MG63 (cell line): ENCODE measurements around the gene PCSK7. TPM values are rescaled to one million over a fixed set of nuclear protein-coding genes. Genes with fewer than 3 reads are reported as not detected.
"Not testable (repeated sequence)": the region's sequence is repeated elsewhere in the genome, so short reads cannot be mapped to it uniquely, and the experiment has no call there.

Source experiments
- DNase-seq: peaks from one replicate; pipeline ENCODE4 v3.0.0-alpha.2; 2020
- H3K27me3 ChIP-seq: fragments of 250-450 bp; sonication (Bioruptor Pico); 2 replicates; pipeline ENCODE4 v1.5.1; 2020; ENCODE audit warnings: mild to moderate bottlenecking, moderate library complexity
- H3K36me3 ChIP-seq: fragments of 250-450 bp; sonication (Bioruptor Pico); 2 replicates; pipeline ENCODE4 v1.5.1; 2020; ENCODE audit warnings: mild to moderate bottlenecking, moderate library complexity
- H3K4me3 ChIP-seq: fragments of 250-450 bp; sonication (Bioruptor Pico); 2 replicates; pipeline ENCODE4 v1.5.1; 2020; ENCODE audit warnings: mild to moderate bottlenecking, moderate library complexity
- H3K9me3 ChIP-seq: fragments of 250-450 bp; sonication (Bioruptor Pico); 2 replicates; pipeline ENCODE4 v1.5.1; 2020; ENCODE audit warnings: mild to moderate bottlenecking, moderate library complexity
- total RNA-seq: library from RNA; depleted of rRNA; stranded (reverse); fragments of >200 nt; shearing (Covaris generic); gene quantifications from 2 replicates; pipeline ENCODE4 v1.2.3, GENCODE V29; 2014; ENCODE audit warnings: low replicate concordance; rRNA removed

The PCSK7 gene, protein sequence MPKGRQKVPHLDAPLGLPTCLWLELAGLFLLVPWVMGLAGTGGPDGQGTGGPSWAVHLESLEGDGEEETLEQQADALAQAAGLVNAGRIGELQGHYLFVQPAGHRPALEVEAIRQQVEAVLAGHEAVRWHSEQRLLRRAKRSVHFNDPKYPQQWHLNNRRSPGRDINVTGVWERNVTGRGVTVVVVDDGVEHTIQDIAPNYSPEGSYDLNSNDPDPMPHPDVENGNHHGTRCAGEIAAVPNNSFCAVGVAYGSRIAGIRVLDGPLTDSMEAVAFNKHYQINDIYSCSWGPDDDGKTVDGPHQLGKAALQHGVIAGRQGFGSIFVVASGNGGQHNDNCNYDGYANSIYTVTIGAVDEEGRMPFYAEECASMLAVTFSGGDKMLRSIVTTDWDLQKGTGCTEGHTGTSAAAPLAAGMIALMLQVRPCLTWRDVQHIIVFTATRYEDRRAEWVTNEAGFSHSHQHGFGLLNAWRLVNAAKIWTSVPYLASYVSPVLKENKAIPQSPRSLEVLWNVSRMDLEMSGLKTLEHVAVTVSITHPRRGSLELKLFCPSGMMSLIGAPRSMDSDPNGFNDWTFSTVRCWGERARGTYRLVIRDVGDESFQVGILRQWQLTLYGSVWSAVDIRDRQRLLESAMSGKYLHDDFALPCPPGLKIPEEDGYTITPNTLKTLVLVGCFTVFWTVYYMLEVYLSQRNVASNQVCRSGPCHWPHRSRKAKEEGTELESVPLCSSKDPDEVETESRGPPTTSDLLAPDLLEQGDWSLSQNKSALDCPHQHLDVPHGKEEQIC
- total RNA-seq: 24.9 and 26.7 TPM in 2 replicates

DNA sequence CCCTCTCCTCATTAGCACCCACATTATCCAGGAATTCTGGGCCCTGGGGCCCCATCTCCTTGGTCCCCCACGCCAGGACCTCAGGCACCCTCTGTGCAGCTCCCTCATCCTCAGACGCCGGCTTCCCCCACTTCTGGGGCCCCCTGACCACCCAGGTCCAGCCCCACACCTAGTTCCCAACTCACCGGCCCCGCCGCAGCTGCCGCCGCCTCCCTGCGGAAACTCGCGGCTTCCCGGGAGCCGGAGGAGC, at the start of gene PCSK7:
TSS of gene PCSK7 (minus strand) at position 232 of the 250 bp plus-strand sequence. CDS start 2,229 bp downstream, outside the sequence.
- Histone ChIP-seq H3K36me3 (peaks cover 30% of the 10 kb centered on the region), H3K9me3 (no peaks in the 10 kb centered on the region), H3K27me3 (no peaks in the 10 kb centered on the region), H3K4me3 (peak within 1 kb of the TSS; percentile 94)
- DNase-seq: no peak

DNA sequence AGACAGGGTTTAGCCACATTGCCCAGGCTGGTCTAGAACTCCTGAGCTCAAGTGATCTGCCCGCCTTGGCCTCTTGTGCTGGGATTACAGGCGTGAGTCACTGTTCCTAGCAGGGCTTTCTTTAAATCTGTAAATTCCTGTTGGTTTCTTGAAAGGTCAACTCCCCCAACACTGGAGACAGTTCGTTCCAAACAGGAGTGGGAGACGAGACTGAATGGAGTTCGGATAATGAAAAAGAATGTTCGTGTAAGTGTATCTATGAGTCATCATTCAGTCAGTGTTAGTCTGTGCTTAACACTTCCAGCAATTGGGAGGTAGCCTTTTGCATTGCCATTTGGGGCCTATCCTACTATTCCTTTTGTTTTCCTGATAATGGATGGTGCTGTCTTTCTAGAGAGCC, 49.3 kb upstream of the PCSK7 start:
- Histone ChIP-seq H3K4me3 (no peak overlapping the region), H3K9me3 (no peaks in the 10 kb centered on the region), H3K36me3 (peaks cover 32% of the 10 kb centered on the region), H3K27me3 (no peaks in the 10 kb centered on the region)
- DNase-seq: peak; percentile 75

DNA sequence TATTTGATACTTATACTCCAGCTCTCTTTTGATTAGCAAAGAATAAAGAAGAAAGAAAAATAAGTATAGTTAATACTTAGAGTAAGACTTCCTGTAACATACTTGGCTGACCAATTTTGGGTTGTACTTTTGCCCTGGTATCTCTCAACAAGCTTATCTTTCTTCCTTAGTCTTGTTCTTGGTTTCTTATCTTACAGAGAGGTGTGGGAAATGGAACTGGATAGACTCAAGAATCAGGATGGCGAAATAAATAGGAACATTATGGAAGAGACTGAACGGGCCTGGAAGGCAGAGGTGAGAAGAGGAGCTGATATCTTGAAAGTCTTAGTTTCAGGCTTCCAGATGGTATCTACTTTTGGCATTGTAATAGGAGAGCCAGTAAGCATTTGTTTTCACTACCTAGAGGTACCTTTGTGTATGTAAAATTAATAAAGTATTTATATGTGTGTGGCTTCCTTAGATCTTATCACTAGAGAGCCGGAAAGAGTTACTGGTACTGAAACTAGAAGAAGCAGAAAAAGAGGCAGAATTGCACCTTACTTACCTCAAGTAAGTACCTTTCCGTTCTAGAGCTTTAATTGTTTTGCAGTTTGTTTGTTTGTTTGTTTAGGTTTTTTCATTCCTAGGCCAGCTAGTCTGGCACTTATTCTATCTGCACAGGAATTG, 48.0 kb upstream of the PCSK7 start:
- DNase-seq: no peak
- Histone ChIP-seq H3K27me3 (no peaks in the 10 kb centered on the region), H3K9me3 (no peaks in the 10 kb centered on the region), H3K4me3 (no peak overlapping the region), H3K36me3 (peaks cover 30% of the 10 kb centered on the region)

DNA sequence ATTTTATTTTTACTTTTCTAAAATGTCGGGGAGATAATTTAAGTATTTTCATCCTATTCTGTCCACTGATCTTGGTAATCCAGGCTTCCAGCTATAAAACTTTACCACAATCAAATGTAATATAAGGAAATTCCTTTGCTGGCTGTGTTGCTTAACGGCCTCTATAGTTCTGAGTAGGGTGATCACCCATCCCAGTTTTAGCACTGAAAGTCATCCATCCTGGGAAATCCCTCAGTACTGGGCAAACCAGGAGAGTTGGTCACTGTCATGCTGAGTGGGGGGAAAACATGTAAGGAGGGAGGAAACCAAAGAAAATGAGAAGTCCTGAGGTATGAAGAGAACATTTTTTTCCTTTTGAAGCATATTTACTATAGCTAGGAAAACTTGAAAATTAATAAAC, 46.5 kb upstream of the PCSK7 start:
- no peak for DNase-seq
- Histone ChIP-seq H3K9me3 (peaks cover 3% of the 10 kb centered on the region), H3K36me3 (peaks cover 33% of the 10 kb centered on the region), H3K27me3 (no peaks in the 10 kb centered on the region), H3K4me3 (no peak overlapping the region)

DNA sequence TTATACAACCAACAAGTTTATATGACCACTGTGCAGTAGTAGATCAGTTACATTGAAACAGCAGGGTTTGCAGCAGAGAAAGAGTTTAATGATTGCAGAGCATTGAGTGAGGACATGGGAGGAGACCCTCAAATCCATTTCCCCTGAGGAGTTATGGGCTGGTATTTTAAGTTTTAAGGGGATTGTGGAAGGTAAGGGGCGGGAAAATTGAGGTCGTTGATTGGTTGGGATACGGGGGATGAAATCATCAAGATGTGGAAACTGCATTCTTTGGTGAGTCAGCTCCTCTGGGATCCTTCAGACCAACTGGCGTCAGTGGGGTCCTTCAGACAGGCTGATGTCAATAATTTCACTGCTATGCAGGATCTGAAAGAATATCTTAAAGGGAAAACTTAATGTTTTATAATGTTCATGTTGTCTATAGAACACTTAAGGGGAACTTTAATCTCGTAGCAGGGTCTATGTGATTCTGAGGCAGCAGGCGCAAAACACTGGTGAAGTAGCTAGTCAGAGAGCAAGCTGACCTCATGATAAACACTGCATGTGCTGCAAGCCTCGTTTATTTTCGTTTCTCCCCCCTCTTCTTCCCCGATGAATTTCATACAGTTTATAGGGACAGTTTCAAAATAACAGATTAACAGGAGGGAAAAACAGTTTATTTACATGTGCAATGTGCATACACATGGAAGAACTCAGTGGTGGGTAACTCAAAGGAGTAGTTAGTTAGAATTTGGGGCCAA, 41.8 kb upstream of the PCSK7 start:
- Histone ChIP-seq H3K4me3 (no peak overlapping the region), H3K36me3 (peaks cover 15% of the 10 kb centered on the region), H3K9me3 (peaks cover 6% of the 10 kb centered on the region), H3K27me3 (no peaks in the 10 kb centered on the region)
- DNase-seq: no peak

DNA sequence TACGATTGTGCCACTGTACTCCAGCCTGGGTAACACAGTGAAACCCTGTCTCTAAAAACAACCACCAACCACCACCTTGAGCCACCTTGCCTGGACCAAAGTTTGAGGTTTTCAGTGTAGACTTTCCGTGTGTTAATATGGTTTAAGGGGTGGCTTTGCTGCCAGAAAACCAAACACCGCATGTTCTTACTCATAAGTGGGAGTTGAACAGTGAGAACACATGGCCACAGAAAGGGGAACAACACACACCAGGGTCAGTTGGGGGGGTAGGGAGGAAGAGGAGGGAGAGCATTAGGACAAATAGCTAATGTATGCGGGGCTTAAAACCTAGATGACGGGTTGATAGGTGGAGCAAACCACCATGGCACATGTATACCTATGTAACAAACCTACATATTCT, 40.3 kb upstream of the PCSK7 start:
- peaks cover 15% of the 10 kb centered on the region for H3K36me3 ChIP-seq
- not testable (repeated sequence) for DNase-seq, H3K27me3 ChIP-seq, H3K4me3 ChIP-seq, H3K9me3 ChIP-seq

DNA sequence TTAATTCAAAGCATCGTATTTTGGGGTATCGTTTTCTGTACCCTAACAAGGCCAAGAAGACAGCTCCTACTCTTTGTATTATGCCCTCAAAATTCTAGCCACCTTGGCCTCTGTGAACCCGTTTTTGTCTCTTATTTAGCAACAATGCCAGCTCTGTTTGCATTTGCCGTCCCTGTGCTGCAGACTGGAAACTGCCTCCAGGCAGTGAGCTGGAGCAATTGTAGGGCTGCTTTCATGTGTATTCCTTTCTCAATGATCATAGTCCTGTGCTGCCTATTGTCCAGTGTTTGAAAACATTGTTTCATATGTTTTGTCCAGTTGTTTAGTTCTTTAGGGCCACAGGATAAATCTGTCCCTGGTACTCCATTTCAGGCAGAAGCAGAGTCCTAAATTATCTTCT, 39.3 kb upstream of the PCSK7 start:
- Histone ChIP-seq H3K36me3 (peaks cover 15% of the 10 kb centered on the region), H3K4me3 (no peak overlapping the region), H3K9me3 (peaks cover 6% of the 10 kb centered on the region), H3K27me3 (no peaks in the 10 kb centered on the region)
- no peak for DNase-seq

DNA sequence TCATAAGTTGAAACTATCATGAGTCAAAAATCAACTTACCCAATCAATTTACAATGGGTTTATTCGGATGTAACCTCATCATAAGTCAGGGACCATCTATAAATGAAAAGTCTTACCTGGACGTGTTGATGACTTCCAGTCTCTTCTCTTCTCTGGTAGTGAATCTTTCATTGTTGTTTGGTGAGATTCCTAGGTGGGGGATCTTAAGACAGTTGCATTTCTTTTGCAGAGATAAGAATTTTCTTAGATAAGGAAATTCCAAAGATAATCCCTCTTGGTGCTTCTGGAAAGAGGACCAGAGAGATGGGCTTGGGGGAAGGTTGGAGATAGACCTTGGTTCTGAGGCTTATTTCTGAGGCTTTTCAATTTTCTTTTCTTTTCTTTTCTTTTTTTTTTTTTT, 38.0 kb upstream of the PCSK7 start:
- DNase-seq: no peak
- H3K27me3 ChIP-seq: no peaks in the 10 kb centered on the region
- H3K9me3 ChIP-seq: peaks cover 6% of the 10 kb centered on the region
- peaks cover 17% of the 10 kb centered on the region for H3K36me3 ChIP-seq
- H3K4me3 ChIP-seq: no peak overlapping the region

DNA sequence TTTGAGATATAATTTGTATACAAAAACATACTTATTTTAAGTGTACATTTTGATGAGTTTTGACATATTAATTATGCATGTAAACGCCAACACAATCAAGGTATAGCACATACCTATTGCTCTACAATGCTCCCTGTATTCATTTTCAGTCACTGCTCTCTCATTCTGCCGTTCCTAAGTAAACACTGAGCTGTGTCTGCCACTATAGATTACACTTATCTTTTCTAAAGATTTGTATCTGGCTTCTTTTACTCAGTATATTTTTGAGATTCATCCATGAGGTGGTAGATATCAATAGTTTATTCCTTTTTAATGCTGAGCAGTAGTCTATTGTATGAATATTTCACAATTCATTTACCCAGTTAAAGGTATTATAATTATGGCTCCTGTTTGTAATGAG, 33.9 kb upstream of the PCSK7 start:
- Histone ChIP-seq H3K36me3 (peaks cover 29% of the 10 kb centered on the region), H3K27me3 (no peaks in the 10 kb centered on the region), H3K9me3 (no peaks in the 10 kb centered on the region; the same call in 1 of the 2 replicates), H3K4me3 (no peak overlapping the region)
- no peak for DNase-seq

DNA sequence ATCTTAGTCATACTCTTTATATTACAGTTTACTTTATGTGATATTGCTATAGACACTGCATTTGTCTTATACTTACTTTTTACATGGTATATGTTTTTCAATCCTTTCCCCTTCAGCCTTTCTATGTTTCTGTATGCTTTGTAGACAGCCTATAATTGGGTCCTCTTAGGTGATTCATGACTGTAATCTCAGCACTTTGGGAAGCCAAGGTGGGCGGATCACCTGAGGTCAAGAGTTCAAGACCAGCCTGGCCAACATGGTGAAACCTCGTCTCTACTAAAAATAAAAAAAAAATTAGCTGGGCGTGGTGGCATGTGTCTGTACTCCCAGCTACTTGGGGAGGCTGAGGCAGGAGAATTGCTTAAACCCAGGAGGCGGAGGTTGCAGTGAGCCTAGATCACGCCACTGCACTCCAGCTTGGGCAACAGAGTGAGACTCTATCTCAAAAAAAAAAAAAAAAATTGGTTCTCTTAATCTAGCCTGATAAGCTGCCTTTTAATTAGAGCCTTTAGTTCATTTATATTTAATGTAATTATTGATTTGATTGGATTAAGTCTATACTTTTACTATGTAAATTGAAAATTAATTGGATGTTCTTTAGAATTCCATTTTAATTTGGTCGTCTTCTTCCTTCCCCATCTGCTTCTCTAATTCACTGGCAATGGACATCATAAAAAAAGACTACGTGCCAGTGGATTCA, 32.9 kb upstream of the PCSK7 start:
- not testable (repeated sequence) for H3K4me3 ChIP-seq, DNase-seq
- peaks cover 29% of the 10 kb centered on the region for H3K36me3 ChIP-seq

DNA sequence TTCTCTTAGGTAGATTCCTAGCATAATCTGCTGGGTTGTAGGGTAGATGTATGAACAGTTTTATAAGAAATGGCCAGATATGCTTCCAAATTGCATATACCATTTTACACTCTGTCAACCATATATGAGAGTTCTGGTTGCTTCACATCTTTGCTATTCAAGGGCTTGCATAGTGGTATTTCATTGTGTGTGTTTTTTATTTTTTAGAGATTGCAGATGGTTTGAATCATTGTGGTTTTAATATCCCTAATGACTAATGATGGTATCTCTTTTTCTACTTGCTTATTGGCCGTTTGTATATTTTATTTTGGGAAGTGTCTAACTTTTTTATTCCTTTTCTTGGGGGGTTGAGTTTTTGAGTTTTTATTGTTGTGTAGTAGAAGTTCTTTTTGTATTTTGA, 27.5 kb upstream of the PCSK7 start:
- no peak for DNase-seq
- Histone ChIP-seq H3K4me3 (no peak overlapping the region), H3K9me3 (no peaks in the 10 kb centered on the region), H3K36me3 (peaks cover 28% of the 10 kb centered on the region), H3K27me3 (no peaks in the 10 kb centered on the region)

More for the DNA sequence above, 32.9 kb upstream of the PCSK7 start:
- H3K9me3 ChIP-seq, H3K27me3 ChIP-seq: not testable (repeated sequence)

DNA sequence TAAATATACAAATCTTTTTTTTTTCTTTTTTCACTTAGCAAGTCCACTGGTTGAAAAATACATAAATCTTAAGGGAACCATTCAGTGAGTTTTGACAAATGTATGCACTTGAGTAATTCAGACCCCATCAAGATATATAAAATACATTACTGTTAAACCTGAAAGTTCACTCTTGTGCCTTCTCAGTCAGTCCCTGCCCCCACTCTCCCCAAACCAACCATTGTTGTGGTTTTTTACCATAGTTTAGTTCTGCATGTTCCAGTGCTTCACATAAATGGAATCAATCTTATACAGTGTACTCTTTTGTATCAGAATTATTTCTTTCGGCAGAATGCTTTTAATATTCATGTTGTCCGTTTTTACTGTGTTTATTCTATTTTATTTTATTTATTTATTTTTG, 26.7 kb upstream of the PCSK7 start:
- no peak for DNase-seq
- no peaks in the 10 kb centered on the region for H3K27me3 ChIP-seq
- H3K36me3 ChIP-seq: peaks cover 25% of the 10 kb centered on the region
- no peaks in the 10 kb centered on the region for H3K9me3 ChIP-seq
- no peak overlapping the region for H3K4me3 ChIP-seq

DNA sequence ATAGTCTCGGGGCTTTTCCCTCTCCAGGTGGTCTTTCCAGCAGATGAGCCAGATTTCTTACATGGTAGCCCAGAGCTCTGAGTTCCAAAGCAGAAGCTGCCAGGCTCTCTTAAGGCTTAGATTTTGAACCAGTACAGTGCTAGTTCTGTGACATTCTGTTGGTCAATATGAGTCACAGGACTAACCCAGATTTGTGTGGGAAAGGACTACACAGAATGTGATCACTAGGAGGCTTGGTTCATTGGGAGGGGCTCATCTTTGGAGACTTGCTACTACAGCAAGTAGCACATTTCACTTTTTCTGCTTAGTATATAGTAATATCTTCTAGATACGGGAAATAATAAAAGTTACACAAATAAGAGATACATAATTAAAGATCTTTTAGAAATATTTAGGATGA, 24.7 kb upstream of the PCSK7 start:
- no peaks in the 10 kb centered on the region for H3K9me3 ChIP-seq
- no peak for DNase-seq
- H3K36me3 ChIP-seq: peaks cover 18% of the 10 kb centered on the region
- no peak overlapping the region for H3K4me3 ChIP-seq
- no peaks in the 10 kb centered on the region for H3K27me3 ChIP-seq

DNA sequence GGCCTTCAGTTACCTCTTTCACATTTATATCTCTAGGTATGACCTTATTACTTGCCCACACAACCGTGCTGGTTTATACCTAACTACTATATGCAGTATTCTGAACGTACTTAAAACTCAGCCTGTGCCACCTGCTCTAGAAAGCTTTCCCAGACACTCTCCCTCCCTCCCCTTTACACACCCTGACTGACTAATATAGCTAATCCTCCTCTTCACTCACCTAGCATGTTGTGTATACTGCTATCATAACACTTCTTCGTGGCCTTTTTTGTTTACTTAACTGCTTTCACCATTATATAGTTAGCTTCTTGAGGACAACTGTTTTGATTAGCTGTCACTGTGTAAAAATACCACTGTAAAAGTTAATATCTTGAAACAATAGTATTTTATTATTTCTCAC, 24.1 kb upstream of the PCSK7 start:
- Histone ChIP-seq H3K36me3 (peaks cover 12% of the 10 kb centered on the region), H3K27me3 (no peaks in the 10 kb centered on the region)
- DNase-seq: no peak

DNA sequence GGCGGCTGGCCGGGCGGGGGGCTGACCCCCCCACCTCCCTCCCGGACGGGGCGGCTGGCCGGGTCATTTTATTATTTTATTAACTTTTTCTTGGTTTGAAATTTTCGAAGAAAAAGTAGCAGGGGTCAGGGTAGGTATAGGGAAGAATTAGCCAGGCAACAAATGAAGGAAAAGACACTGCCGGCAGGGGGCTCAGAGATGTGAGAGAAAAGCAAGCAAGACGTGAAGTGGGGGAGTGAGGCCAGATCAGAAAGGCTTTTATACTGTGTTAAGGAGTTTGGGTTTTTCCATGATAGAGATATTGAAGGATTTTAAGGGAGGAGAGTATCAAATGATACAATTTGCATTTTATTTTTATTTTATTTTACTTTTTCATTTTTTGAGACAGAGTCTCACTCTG, 19.6 kb upstream of the PCSK7 start:
- no peak overlapping the region for H3K4me3 ChIP-seq
- no peak for DNase-seq

More for the DNA sequence above, 24.1 kb upstream of the PCSK7 start:
- Histone ChIP-seq H3K9me3 (no peaks in the 10 kb centered on the region), H3K4me3 (no peak overlapping the region)

DNA sequence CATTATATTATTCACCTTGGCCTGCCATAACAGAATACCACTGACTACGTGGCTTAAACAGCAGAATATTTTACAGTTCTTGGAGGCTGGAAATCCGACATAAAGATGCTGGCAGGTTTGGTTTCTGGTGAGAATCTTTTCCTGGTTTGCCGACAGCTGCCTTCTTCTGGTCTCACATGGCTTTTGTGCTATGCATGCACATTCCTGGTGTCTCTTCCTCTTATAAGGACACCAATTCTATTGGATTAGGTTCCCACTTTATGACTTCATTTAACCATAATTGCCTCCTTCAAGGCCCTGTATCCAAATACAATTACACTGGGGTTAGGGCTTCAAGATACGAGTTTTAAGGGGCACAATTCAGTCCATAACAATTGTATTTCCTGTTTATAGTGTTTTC, 17.7 kb upstream of the PCSK7 start:
- DNase-seq: no peak
- Histone ChIP-seq H3K4me3 (no peak overlapping the region), H3K27me3 (no peaks in the 10 kb centered on the region), H3K9me3 (no peaks in the 10 kb centered on the region), H3K36me3 (peaks cover 38% of the 10 kb centered on the region)

More for the DNA sequence above, 19.6 kb upstream of the PCSK7 start:
- Histone ChIP-seq H3K27me3 (no peaks in the 10 kb centered on the region), H3K36me3 (peaks cover 31% of the 10 kb centered on the region), H3K9me3 (no peaks in the 10 kb centered on the region)
